Activated T-cell treated with anti-CD3 and anti-CD28 coated beads, Interleukin-2, amount 50 U/mL, for 1 hour (primary cell): ENCODE results near the gene PAPPA2.

Experiments
- DNase-seq: peaks from one replicate; pipeline ENCODE4 v3.0.0-alpha.2; 2020

PAPPA2 gene

DNA sequence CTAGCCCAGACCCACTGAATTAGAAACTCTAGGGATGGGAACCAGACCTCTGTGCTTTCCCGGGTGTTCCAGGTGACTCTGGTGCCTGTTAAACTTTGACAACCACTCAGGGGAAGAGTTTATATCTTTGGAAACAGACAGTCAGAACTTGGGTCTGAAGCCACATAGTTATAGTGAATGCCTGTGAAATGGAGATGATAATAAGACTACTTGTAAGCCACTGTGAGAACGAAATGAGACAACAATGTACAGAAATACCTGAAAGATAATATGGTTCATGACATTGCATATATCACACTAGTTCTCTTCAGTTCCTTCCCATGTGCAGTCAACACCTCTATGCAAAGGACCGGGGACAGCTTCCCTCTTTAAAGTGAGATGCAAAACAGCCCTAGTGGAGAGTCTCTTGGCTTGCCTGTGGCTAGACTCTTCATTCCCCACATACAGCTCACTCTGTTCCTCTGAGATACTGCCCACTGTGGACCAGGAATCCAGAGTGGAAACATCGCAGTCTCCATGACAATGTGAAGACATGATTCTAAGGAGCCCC is 414.1 kb downstream of the PAPPA2 start:
- no peak for DNase-seq

DNA sequence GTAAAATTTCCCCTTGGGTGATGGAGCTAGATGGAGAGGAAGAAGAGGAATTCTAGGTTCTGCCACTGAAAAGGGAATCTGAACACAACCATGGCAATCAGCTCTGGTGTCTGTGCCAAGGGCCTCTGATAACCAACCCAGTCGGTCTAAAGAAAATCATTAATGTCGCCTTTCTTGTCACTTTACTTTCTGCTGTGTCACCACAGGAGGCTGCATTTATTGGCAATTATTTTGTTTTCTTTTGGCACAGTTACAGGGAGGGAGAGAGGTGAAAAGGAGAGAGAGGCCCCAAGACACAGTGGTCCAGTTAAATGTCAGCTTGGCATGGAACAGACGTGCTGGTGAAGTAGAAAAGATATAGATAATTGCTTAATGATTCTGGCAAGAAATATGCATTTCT is 414.6 kb downstream of the PAPPA2 start:
- DNase-seq: no peak

GRCh38 chr1:176878750-176879536 is 416.0 kb downstream of the PAPPA2 start:
- DNase-seq: no peak

- no peak for DNase-seq
Measured at GRCh38 chr1:176879784-176880620, 417.0 kb downstream of the PAPPA2 start.

DNA sequence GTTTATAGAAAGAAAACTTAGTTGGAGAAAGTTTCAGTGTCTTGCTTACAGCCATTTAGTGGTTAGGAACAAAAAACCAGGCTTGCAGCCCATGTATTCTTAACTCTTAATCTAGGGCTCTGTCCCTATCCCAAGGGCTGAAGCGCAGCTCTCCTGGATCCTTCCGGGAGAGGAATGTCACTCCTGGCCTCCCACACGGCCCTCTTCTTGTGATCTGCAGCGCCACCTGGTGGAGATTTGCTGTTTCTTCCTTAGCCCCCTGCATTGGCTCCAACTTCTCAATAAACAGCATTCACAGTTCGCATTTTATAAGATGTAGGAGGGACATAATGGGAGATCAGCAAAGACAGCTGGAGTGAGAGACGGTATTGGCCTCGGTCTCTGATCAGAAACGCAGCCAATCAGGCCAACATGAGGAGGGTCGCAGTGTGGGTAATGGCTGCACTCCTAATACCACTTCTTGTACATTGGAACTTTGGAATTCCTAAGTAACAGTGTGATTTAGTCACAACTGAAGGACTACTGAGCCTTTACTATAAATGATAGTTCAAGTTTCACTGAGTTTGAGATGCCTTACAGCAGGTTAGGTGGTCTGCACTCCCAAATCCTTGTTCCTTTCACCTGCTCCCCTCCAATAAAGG is 418.1 kb downstream of the PAPPA2 start:
- no peak for DNase-seq

DNA sequence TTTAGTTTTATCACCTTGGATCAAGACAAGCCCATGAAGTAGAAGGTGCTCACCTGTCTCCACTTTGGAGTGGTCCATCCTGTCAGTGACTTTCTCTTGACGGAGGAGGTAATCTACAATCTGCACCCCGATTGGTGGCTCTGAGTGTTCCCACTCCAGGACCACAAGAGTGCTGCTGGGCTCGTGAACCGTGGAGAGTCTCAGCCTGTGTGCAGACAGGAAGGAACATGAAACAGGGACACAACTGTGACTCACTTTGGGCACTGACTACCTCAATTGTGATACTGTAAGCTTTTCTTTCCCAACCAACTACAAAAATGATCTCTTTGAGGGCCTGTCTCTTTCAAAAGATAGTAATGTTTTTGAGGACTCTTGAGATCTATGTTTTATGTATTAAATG is 421.3 kb downstream of the PAPPA2 start:
- no peak for DNase-seq

- DNase-seq: no peak
Measured at GRCh38 chr1:176884911-176885310, 421.9 kb downstream of the PAPPA2 start.

- no peak for DNase-seq
Measured at GRCh38 chr1:176885341-176885740, 422.4 kb downstream of the PAPPA2 start.

DNA sequence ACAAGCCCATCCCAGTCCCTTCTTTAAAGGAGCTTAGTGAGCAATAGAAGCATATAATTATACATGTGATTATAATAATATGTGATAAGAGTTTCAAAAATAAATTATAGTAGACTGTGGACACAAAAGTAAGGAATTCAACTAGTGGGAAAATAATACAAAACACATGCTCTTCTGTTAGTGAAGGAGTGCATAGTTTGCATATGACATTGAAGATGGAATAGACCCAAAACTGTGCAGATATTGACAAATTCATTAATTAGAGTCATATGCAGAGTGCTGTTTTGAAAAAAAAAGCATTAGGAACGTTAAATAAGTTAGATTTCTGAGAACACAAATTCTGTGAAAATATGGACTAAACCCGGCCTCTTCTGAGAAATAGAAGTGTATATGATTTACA is 422.8 kb downstream of the PAPPA2 start:
- DNase-seq: no peak

GRCh38 chr1:176888471-176889032 is 425.6 kb downstream of the PAPPA2 start:
- DNase-seq: no peak

DNA sequence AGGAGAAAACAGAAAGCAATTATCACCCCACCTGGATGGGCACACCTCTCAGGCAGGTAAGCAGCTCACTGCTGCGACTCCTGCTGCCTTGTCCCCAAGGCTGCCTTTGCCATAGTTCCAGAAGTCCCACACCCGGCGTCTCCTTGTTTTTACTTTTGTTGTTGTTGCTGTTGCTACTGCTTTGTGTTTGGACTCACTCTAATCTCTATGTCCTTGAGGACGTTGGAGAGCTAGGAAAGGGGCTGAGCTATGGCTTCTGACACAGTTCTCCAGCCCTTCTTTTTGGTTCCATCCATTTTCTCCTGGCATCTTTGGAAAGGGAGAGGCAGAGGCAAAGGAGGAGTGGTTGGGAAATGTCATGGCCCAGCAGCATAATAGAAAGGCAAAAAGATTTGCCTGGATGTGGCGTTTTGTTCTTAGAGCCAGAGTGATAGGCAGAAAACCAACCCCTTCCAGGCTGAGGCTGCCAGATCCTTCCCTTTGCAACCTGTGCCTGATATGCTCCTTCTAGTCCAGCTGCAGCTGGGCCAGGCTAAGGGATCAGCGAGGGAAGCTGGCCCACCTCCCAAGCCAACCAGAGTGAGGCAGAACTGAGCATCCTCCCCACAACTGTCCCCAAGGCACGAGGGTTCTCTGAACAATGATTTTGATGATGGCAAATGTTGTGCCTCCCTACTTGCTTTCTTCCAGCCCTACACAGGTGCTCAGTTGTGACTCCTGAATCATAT is 430.8 kb downstream of the PAPPA2 start:
- DNase-seq: no peak

DNA sequence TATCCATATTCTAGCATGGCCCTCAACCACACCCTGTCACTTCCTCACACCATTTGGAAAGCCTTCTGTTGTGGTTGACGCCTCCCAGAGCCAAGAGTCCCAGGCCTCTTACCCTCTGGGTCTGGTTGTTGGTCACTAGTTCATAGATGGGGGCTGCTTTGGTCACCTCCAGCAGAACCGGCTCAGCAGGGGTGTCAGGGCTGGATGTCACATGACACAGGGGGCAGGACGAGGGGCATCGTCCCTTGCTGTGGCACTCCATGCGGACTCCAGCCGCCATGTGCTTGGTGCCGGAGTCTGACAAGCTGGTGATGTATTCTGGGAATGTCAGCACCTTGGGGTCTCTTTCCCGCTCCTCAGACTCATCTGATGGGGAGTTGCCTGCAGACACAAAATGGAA is 431.5 kb downstream of the PAPPA2 start:
- no peak for DNase-seq
